ENCODE results near the gene COL18A1.

The COL18A1 gene

GRCh38 chr21:45414396-45415187 lies 9.6 kb downstream of the COL18A1 start:
- DNase-seq (ENCODE audit: low spot score) = no peak

- DNase-seq (ENCODE audit: low spot score) = no peak
These were observed 10.4 kb downstream of the COL18A1 start for GRCh38 chr21:45415188-45415942.

DNA sequence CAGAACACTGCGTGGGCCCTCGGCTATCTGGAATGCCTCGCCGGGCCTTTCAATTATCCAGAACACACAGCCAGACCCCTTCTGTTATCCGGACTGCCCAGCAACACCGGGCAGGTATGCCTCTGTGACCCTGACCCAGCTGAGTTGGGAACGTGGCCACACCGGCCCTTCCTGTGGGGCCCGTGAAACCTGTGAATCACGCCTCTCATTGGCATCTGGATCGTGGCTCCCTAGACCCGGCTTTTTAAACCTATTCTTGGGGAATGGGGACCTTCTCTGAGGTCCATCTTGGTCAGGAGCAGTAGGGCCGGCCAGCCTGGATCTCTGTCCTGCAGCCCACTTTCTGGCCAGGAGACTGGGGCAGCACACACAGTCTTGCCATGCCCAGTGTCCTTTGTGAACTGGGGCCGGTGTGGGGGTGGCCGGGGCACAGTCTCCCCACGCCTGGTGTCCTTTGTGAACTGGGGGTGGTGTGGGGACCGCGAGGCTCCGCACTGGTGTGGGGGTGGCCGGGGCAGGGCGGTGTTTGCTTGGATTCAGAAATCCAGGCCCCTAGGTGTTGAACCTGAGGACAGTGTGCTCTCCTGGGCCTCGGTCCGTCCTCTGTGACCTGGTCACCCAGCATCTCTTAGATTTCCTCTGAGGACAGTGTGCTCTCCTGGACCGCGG lies 11.1 kb downstream of the COL18A1 start:
- DNase-seq (ENCODE audit: low spot score) = no peak

GRCh38 chr21:45416620-45417019 lies 11.7 kb downstream of the COL18A1 start:
- no peak for DNase-seq (ENCODE audit: low spot score)

DNA sequence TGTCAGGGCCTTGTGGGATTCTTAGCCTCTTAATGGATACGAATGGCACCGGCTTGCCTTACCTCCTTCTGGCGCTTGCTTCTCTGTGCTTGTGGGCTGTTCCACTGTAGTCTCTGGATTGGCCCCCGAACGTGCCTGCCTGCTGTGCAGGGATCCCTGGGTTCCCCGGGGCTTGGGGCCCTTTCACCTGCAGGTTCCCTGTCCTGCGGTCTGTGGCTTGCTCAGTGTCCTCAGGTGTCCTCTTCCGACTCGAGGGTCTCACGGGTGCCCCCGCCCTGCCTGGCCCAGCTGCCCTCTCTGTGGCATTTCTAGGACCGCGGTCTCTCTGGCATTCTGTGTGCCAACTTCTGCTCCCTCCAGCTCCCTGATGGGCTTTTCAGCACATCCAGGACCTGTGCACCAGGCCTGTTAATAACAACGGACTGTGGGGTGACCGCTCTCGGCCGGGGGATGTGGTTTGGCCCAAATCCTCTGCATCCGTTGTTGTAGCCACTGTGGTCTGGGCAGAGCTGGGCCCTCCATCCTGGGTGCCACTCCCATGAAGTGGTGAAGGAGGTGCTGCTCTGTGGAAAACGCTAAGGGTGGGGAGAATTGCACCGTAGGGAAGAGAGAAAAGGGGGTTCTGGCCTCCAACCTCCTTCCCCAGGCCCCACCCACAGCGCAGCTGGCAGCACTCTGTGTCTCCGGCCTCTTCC lies 12.4 kb downstream of the COL18A1 start:
- no peak for DNase-seq (ENCODE audit: low spot score)

- no peak for DNase-seq (ENCODE audit: low spot score)
These were observed 13.0 kb downstream of the COL18A1 start for GRCh38 chr21:45417951-45418300.

GRCh38 chr21:45418301-45419071 lies 13.5 kb downstream of the COL18A1 start:
- DNase-seq (ENCODE audit: low spot score) = no peak

DNA sequence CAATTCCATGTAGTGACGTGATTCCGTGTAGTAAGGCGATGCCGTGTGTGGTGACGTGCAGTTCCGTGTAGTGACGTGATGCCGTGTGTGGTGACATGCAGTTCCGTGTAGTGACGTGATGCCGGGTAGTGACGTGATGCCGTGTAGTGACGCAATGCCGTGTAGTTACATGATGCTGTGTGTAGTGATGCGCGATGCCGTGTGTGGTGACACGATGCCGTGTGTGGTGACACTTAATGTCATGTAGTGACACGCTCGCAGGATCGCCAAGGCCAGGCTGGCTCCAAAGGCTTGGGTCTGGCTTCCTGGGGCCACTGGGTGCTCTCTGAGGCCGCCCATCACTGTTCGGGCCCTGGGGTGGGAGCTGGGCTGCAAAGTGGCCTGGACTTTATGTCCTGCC lies 14.2 kb downstream of the COL18A1 start:
- no peak for DNase-seq (ENCODE audit: low spot score)

DNA sequence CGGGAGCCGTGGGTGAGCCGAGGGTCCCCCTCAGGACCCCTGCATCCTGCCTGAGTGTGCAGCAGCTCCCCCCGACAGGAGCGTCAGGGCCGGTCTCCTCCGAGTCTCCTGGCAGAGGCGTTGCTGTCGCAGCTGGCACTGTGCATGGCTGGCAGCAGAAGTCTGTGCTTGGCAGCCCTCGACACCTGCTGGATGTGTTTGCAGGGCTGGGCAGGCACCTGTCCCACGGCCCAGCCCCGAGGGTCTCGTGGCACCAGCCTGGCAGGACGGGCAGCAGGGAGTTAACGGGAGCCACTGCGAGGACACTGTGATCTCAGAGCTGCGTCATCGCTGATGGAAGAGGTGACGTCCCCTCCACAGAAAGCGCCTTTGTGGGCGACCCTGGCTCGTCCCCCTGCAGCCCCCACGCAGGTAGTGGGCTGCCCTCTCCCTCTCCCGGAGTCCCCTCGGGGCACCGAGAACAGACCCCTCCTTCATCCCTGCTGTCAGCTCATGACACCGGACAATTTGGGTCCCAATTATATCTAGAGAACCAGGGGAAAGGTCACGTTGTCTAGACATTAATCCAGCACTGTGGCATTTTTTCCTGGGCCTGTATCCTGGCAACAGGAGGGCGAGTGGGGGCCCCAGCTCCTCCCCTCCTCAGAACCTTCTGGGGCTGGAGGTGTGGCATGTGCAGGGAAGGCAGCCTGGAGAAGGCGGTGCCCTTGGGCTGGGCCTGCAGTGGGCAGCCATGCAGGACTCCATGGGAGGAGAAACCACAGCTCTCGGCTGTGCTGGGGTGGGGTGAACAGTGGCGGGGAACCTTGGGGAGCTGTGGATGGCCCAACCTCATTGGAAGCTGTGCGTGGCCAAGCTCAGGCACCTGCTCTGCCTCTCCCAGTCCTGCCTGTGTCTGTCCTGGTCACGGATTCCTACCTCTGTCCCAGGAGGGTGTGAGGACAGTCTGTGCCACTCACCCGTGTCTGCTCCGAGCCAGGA lies 15.4 kb downstream of the COL18A1 start:
- DNase-seq (ENCODE audit: low spot score) = no peak

GRCh38 chr21:45421071-45421845 lies 16.3 kb downstream of the COL18A1 start:
- DNase-seq (ENCODE audit: low spot score) = no peak

GRCh38 chr21:45421846-45422775 lies 17.1 kb downstream of the COL18A1 start:
- no peak for DNase-seq (ENCODE audit: low spot score)

DNA sequence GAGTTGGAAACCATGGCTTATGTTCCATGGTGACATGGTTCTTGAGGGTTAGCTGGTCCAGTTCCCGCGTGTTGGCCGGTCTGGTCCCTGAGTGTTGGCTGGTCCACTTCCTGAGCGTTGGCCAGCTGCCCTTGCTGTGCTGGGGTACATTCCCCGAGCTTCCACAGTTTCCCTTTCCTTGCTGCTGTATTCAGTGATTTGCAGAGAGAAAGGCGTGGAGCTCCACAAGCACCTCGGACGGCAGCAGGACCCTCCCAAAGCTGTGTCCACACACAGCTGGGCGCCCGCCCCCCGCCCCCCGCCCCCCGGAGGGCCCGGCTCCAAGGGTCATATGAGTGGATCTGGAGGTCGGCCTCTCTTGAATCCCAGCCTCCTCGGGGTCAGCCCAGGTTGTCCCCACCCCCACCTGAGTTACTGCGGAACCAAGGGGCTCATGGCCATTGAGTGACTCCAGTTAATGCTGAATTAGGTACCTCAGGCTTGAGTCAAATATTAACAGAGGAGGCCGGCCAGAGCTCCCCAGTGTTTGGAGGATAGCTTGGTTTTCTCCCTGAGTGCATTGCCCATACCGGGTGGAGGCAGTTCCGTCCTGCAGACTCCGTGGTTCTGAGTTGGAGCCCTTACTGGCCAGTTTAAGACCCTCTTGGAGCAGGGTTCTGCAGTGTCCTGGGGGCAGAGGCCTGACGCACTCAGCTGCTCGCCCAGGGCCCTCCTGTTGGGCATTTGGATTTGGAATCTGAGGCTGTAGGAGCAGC lies 18.4 kb downstream of the COL18A1 start:
- no peak for DNase-seq (ENCODE audit: low spot score)

DNA sequence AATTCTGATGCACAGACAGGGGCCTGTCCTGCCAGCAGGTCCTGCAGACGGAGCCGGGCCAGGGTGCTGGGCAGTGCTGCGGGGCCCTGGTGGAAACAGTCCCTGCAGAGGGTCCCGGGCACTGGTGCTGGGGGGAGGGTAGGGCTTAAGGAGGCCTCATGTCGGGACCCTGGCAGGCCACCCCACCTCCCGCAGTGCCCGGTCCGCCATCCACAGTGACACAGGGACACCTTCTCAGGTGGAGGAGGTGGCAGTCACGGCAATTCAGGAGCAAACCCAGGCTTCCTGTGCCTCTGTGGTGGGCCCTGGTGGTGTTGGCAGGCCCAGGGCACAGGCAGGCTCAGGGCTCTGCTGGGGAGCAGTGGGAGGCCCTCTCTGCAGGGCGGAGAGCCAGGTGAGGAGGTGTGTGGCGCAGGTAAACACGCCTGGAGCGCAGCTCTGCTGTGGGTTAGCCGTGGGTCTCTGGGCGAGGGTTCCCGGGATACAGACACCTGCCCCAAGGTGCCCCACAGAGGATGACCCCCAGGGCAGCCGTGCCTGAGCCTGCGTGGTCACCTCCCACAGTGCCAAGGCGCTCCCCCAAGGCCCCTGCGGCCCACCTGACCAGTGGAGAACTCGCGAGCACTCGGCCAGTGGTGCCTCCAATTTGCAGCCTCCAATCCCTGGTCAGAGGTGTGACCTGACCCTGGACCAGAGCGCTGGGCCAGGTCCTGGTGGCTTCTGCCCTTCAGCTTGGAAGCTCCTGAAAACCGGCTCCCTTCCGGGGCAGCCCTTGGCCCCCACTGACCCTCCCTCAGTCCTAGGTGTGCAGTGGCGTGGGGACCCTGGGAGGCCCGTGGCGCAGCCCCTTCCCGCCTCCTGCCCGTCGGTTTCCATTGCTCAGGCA lies 19.2 kb downstream of the COL18A1 start:
- DNase-seq (ENCODE audit: low spot score) = no peak

GRCh38 chr21:45424854-45425795 lies 20.2 kb downstream of the COL18A1 start:
- no peak for DNase-seq (ENCODE audit: low spot score)

Measured in AG08396 (cell line).